ENCODE measurements around the gene LAMA4. TPM values are rescaled to one million over a fixed set of nuclear protein-coding genes. Genes with fewer than 3 reads are reported as not detected.

Gene LAMA4
- total RNA-seq, 2 experiments from 2014 or later, result not detected

- ChIA-PET POLR2A (no interaction called here), CTCF (interaction anchor here (1.2 kb wide), 1 partner anchor 16 kb away, joined by 4 read pairs; no protein-coding TSS in a partner anchor)
- Mint-ChIP-seq H3K27me3 (peaks cover 13% of the 10 kb centered on the region), H3K4me3 (no peak overlapping the region), H3K36me3 (no peaks in the 10 kb centered on the region), H3K9me3 (peaks cover 5% of the 10 kb centered on the region), H3K27ac (no peak overlapping the region), H3K4me1 (ENCODE audit: low read depth) (no peaks in the 10 kb centered on the region)
- no peak for DNase-seq
- intact Hi-C loops (cut with micrococcal nuclease), result no loop called here
Observed at GRCh38 chr6:112198582-112198981, 55.8 kb downstream of the LAMA4 start.

DNA sequence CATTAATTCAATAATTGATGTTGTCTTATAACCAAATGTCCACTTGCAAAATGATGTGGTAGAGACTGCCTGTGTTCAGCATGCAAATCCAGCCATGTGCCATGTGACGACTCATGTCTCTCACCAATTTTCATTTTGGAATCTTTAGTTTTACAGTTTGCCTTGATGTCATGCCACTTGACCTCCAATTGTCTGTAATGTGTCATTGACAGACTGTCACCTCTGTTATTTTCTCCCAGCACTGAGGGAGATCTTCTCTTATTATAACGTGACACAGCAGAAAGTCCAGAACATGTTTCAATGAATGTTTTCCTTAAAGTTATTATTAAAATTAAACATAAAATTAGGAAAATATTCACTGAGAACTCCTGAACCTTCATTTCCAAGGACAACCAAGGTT is 56.7 kb downstream of the LAMA4 start:
- H3K9me3 Mint-ChIP-seq, result peaks cover 5% of the 10 kb centered on the region
- no peaks in the 10 kb centered on the region for H3K4me1 Mint-ChIP-seq (ENCODE audit: low read depth)
- ChIA-PET POLR2A (no interaction called here), CTCF (interaction anchor here (1.0 to 4.4 kb wide), 2 partner anchors 17 to 35 kb away, joined by 3 to 18 read pairs; no protein-coding TSS in a partner anchor)
- no peak overlapping the region for H3K27ac Mint-ChIP-seq
- no peak overlapping the region for H3K4me3 Mint-ChIP-seq
- peaks cover 13% of the 10 kb centered on the region for H3K27me3 Mint-ChIP-seq
- intact Hi-C loops (cut with micrococcal nuclease), result no loop called here
- no peaks in the 10 kb centered on the region for H3K36me3 Mint-ChIP-seq
- no peak for DNase-seq

GRCh38 chr6:112196306-112196705 is 58.1 kb downstream of the LAMA4 start:
- no peak for DNase-seq
- H3K4me1 Mint-ChIP-seq (ENCODE audit: low read depth), result no peaks in the 10 kb centered on the region
- H3K4me3 Mint-ChIP-seq, result no peak overlapping the region
- peaks cover 13% of the 10 kb centered on the region for H3K27me3 Mint-ChIP-seq
- ChIA-PET CTCF (interaction anchor here (4.4 kb wide), 1 partner anchor 16 kb away, joined by 18 read pairs; no protein-coding TSS in a partner anchor), POLR2A (no interaction called here)
- intact Hi-C loops (cut with micrococcal nuclease), result no loop called here
- no peak overlapping the region for H3K27ac Mint-ChIP-seq
- no peaks in the 10 kb centered on the region for H3K36me3 Mint-ChIP-seq
- peaks cover 5% of the 10 kb centered on the region for H3K9me3 Mint-ChIP-seq

GRCh38 chr6:112195166-112195565 is 59.2 kb downstream of the LAMA4 start:
- H3K4me3 Mint-ChIP-seq, result no peak overlapping the region
- H3K27me3 Mint-ChIP-seq, result peaks cover 13% of the 10 kb centered on the region
- CTCF ChIA-PET, result interaction anchor here (4.4 kb wide), 1 partner anchor 14 kb away, joined by 18 read pairs; no protein-coding TSS in a partner anchor
- POLR2A ChIA-PET, result no interaction called here
- H3K27ac Mint-ChIP-seq, result no peak overlapping the region
- peaks cover 4% of the 10 kb centered on the region for H3K9me3 Mint-ChIP-seq
- no peak for DNase-seq
- no peaks in the 10 kb centered on the region for H3K4me1 Mint-ChIP-seq (ENCODE audit: low read depth)
- intact Hi-C loops (cut with micrococcal nuclease), result no loop called here
- no peaks in the 10 kb centered on the region for H3K36me3 Mint-ChIP-seq

- peaks cover 9% of the 10 kb centered on the region for H3K27me3 Mint-ChIP-seq
- no peak overlapping the region for H3K4me3 Mint-ChIP-seq
- no peaks in the 10 kb centered on the region for H3K4me1 Mint-ChIP-seq (ENCODE audit: low read depth)
- ChIA-PET POLR2A (no interaction called here), CTCF (interaction anchor here (4.4 kb wide), 1 partner anchor 14 kb away, joined by 18 read pairs; no protein-coding TSS in a partner anchor)
- DNase-seq, result no peak
- H3K9me3 Mint-ChIP-seq, result no peaks in the 10 kb centered on the region
- H3K36me3 Mint-ChIP-seq, result no peaks in the 10 kb centered on the region
- H3K27ac Mint-ChIP-seq, result no peak overlapping the region
- intact Hi-C loops (cut with micrococcal nuclease), result no loop called here
Observed at GRCh38 chr6:112194511-112194910, 59.9 kb downstream of the LAMA4 start.

DNA sequence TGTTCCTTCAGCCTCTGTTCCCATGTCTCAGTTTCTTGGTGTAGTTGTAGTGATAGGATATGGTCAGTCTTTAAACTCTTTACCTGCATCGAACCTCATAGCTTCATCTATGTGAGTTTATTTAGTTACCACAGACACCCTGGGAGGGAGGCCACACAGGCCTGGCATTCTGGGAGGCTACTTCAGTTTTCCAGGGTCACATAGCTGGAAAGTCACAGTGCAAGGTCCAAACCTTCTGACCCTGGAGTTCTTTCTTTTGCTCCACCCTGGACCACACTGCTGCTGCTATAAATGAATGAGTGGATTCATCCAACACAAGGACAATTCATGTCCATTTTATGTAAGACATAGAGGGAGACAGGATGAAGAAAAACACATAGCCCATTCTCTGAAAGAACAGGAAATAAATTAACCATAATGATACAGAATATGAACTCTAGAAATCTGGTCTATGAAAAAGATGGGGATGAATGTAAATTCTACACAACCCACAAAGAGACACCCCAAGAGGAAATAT is 60.8 kb downstream of the LAMA4 start:
- Mint-ChIP-seq H3K27ac (no peak overlapping the region), H3K4me1 (ENCODE audit: low read depth) (no peaks in the 10 kb centered on the region), H3K36me3 (no peaks in the 10 kb centered on the region), H3K4me3 (no peak overlapping the region), H3K9me3 (no peaks in the 10 kb centered on the region), H3K27me3 (peaks cover 9% of the 10 kb centered on the region)
- CTCF ChIA-PET, result interaction anchor here (4.4 kb wide), 1 partner anchor 13 kb away, joined by 18 read pairs; no protein-coding TSS in a partner anchor
- intact Hi-C loops (cut with micrococcal nuclease), result no loop called here
- POLR2A ChIA-PET, result no interaction called here
- DNase-seq, result no peak

GRCh38 chr6:112193117-112193516 is 61.2 kb downstream of the LAMA4 start:
- peaks cover 8% of the 10 kb centered on the region for H3K27me3 Mint-ChIP-seq
- ChIA-PET CTCF (no interaction called here), POLR2A (no interaction called here)
- no peak overlapping the region for H3K27ac Mint-ChIP-seq
- no peaks in the 10 kb centered on the region for H3K9me3 Mint-ChIP-seq
- intact Hi-C loops (cut with micrococcal nuclease), result no loop called here
- H3K4me3 Mint-ChIP-seq, result no peak overlapping the region
- DNase-seq, result no peak
- H3K36me3 Mint-ChIP-seq, result no peaks in the 10 kb centered on the region
- no peaks in the 10 kb centered on the region for H3K4me1 Mint-ChIP-seq (ENCODE audit: low read depth)

DNA sequence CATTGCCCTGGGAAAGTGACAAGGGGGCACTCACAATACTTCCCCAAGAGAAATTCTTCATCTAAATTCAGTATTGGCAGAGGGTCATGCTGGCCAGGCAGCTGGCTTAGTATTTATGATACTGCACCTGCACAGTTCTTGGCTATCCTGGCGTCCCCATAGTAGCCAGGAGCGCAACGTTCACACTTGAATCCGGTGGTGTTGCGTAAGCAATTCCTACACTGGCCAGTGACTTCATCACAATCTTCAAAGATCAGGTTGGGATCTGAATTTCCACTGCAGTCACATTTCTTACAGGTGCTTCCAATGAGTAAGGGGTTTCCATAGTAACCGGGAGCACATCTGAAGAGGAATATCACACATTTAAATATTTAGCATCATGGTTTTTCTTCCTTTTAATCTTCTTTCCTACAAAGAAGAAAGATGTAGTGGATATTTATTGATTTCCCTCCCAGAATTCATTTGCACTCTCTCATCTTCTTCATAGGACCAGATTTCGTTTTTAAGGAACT is 62.8 kb downstream of the LAMA4 start:
- no peaks in the 10 kb centered on the region for H3K4me1 Mint-ChIP-seq (ENCODE audit: low read depth)
- H3K36me3 Mint-ChIP-seq, result no peaks in the 10 kb centered on the region
- no peak overlapping the region for H3K27ac Mint-ChIP-seq
- no peak overlapping the region for H3K4me3 Mint-ChIP-seq
- ChIA-PET POLR2A (no interaction called here), CTCF (no interaction called here)
- intact Hi-C loops (cut with micrococcal nuclease), result no loop called here
- peaks cover 8% of the 10 kb centered on the region for H3K27me3 Mint-ChIP-seq
- no peak for DNase-seq
- H3K9me3 Mint-ChIP-seq, result no peaks in the 10 kb centered on the region

DNA sequence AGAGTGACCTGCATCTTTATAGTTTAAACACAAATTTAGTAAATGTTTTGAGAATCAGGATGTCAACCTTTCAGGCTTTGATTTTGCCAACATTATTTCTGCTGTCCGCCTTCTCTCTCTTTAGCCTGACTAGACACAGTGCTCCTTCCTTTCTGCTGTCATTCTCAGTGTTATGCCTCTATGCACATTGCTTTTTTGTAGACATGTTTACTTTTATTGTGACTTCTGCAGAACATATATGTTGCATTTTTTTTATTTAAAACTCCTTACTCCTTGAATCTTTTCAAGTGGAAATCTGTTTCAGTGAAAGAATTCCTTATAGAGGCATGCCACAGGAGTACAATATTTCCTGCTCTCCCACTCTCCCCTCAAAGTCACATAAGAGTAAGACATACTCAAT is 64.2 kb downstream of the LAMA4 start:
- intact Hi-C loops (cut with micrococcal nuclease), result no loop called here
- H3K4me3 Mint-ChIP-seq, result no peak overlapping the region
- CTCF ChIA-PET, result interaction anchor here (1.9 kb wide), 1 partner anchor 10 kb away, joined by 14 read pairs; no protein-coding TSS in a partner anchor
- no peaks in the 10 kb centered on the region for H3K36me3 Mint-ChIP-seq
- peaks cover 8% of the 10 kb centered on the region for H3K27me3 Mint-ChIP-seq
- POLR2A ChIA-PET, result no interaction called here
- DNase-seq, result no peak
- no peaks in the 10 kb centered on the region for H3K9me3 Mint-ChIP-seq
- no peaks in the 10 kb centered on the region for H3K4me1 Mint-ChIP-seq (ENCODE audit: low read depth)
- H3K27ac Mint-ChIP-seq, result no peak overlapping the region

DNA sequence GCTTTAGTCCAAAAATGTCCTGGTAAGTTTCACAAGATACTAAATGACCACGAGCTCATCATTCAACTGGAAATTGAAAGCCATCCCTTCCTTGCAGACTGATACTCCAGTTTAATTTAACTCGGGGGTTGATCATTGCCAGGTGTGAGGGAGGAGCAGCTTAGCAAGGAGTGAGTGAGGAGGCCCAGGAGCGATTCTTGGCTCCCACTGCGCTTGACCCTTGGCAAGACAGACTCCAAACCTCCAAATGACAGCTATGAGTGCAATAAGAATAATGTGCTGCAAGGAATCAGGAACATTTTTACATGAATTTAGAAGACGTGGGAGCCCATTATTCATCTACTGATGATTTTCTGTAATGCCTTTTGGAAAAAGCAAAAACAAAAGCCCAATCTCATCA is 64.9 kb downstream of the LAMA4 start:
- Mint-ChIP-seq H3K36me3 (no peaks in the 10 kb centered on the region), H3K27me3 (peaks cover 6% of the 10 kb centered on the region), H3K27ac (no peak overlapping the region), H3K4me3 (no peak overlapping the region), H3K4me1 (ENCODE audit: low read depth) (no peaks in the 10 kb centered on the region), H3K9me3 (no peaks in the 10 kb centered on the region)
- DNase-seq, result no peak
- POLR2A ChIA-PET, result no interaction called here
- CTCF ChIA-PET, result interaction anchor here (0.7 to 1.9 kb wide), 2 partner anchors 9 to 26 kb away, joined by 4 to 14 read pairs; no protein-coding TSS in a partner anchor
- intact Hi-C loops (cut with micrococcal nuclease), result no loop called here

DNA sequence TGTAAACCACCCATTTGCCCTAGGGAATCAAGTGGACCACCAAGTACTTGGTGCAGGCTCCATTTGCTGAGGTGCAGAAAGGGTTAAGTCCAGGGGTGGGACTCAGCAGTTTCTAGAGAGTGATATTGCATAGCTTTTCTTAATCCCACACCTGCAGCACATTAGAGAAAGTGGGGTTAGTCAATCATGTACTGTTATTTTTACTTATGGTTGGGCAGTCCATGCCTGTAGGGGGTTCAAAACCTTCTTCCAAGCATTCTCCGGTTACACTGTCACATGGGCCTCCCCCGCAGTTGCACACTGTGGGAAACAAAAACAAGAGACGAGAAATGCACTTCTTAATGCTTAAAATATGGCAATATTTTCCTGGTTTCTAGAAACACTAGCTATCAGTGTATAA is 65.5 kb downstream of the LAMA4 start:
- CTCF ChIA-PET, result interaction anchor here (0.7 to 1.9 kb wide), 2 partner anchors 8 to 25 kb away, joined by 4 to 14 read pairs; no protein-coding TSS in a partner anchor
- Mint-ChIP-seq H3K27me3 (peaks cover 6% of the 10 kb centered on the region), H3K4me1 (ENCODE audit: low read depth) (no peaks in the 10 kb centered on the region), H3K9me3 (no peaks in the 10 kb centered on the region), H3K27ac (no peak overlapping the region), H3K36me3 (no peaks in the 10 kb centered on the region), H3K4me3 (no peak overlapping the region)
- intact Hi-C loops (cut with micrococcal nuclease), result no loop called here
- DNase-seq, result no peak
- POLR2A ChIA-PET, result no interaction called here

- Mint-ChIP-seq H3K36me3 (no peaks in the 10 kb centered on the region), H3K27me3 (peaks cover 8% of the 10 kb centered on the region), H3K27ac (no peak overlapping the region), H3K4me3 (no peak overlapping the region), H3K9me3 (no peaks in the 10 kb centered on the region), H3K4me1 (ENCODE audit: low read depth) (no peaks in the 10 kb centered on the region)
- ChIA-PET CTCF (interaction anchor here (1.2 kb wide), 1 partner anchor 123 kb away, joined by 6 read pairs; no protein-coding TSS in a partner anchor), POLR2A (no interaction called here)
- intact Hi-C loops (cut with micrococcal nuclease), result no loop called here
- DNase-seq, result no peak
Observed at GRCh38 chr6:112187736-112188135, 66.6 kb downstream of the LAMA4 start.

DNA sequence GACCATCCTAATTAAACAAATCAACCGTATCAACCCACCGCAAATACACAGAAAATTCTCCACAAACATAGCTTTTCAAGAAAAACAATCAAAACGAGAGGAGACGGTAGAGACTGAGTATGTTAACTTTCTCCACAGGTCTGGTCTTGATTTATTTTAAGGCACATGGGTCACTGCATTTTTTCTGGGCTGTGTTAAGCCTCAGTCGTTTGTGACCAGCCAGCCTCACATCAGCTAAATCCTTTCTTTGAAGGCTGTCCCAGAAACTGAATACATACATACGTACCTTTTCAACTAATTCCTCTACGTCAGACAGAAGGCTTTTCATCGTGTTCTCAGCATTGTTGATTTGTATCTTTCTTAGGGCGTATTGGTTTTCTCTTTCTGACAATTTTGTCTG is 69.4 kb downstream of the LAMA4 start:
- POLR2A ChIA-PET, result no interaction called here
- no peak for DNase-seq
- Mint-ChIP-seq H3K36me3 (no peaks in the 10 kb centered on the region), H3K4me1 (ENCODE audit: low read depth) (no peaks in the 10 kb centered on the region), H3K9me3 (no peaks in the 10 kb centered on the region), H3K27ac (no peak overlapping the region), H3K4me3 (no peak overlapping the region), H3K27me3 (peaks cover 11% of the 10 kb centered on the region)
- intact Hi-C loops (cut with micrococcal nuclease), result loop anchor here (5.0 kb wide), 1 partner anchor 1672 kb away; the partner anchor contains the start of gene MARCKS
- CTCF ChIA-PET, result no interaction called here
